Nephron (organoid): ENCODE results near the gene COA3.

Experiments
- H3K27ac Mint-ChIP-seq, 3 experiments: 2 replicates each; pipeline ENCODE4 v1.8.0; 2020; ENCODE audit warnings: mixed read lengths in 3 of 3, mild to moderate bottlenecking in 2 of 3, moderate library complexity in 1 of 3
- H3K27me3 Mint-ChIP-seq: 2 replicates; pipeline ENCODE4 v1.8.0; 2021; ENCODE audit warnings: low read depth, mild to moderate bottlenecking, moderate library complexity, mixed read lengths
- H3K36me3 Mint-ChIP-seq: 2 replicates; pipeline ENCODE4 v1.8.0; 2020; ENCODE audit warnings: low read depth, mixed read lengths
- H3K4me1 Mint-ChIP-seq: 2 replicates; pipeline ENCODE4 v1.8.0; 2020; ENCODE audit warnings: mixed read lengths
- H3K4me3 Mint-ChIP-seq, 3 experiments: 2 replicates each; pipeline ENCODE4 v1.8.0; 2020; ENCODE audit warnings: mild to moderate bottlenecking in 3 of 3, mixed read lengths in 3 of 3, moderate library complexity in 2 of 3
- H3K9me3 Mint-ChIP-seq: 2 replicates; pipeline ENCODE4 v1.8.0; 2020; ENCODE audit warnings: mixed read lengths
- CTCF ChIP-seq, 3 experiments: fragments of 200-600 bp; sonication (generic); IDR thresholded peaks; one replicate each; pipeline ENCODE4 v1.5.0; 2021; ENCODE audit warnings: antibody characterized with exemption in 3 of 3; ENCODE audit not compliant: unreplicated experiment in 3 of 3

Gene COA3

DNA sequence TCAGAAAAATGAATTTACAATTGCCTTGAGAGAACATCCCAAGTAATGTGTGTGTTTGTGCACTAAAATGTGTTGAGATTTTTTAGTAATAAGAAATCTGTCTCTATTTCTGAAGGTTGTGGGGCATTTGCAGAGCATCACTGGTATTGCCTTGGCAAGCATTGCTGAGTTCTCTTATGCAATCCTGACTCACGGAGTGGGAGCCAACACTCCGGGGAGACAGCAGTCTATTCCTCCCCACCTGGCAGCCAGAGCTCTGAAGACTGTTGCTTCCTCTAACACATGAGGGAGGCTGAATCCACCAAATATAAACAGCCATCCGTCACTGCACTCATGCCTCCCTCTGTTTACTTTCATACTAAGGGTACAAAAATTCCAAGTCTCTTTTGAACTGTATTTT lies 10.7 kb upstream of the COA3 start:
- Mint-ChIP-seq H3K36me3 (peaks cover 25% of the 10 kb centered on the region), H3K4me1 (no peaks in the 10 kb centered on the region), H3K4me3 (no peak overlapping the region), H3K27ac (no peak overlapping the region), H3K27me3 (peaks cover 6% of the 10 kb centered on the region), H3K9me3 (no peaks in the 10 kb centered on the region)
- TF ChIP-seq CTCF (IDR thresholded peaks at IDR 0.05; ENCODE audit: unreplicated experiment in 3 of 3) = no peak

DNA sequence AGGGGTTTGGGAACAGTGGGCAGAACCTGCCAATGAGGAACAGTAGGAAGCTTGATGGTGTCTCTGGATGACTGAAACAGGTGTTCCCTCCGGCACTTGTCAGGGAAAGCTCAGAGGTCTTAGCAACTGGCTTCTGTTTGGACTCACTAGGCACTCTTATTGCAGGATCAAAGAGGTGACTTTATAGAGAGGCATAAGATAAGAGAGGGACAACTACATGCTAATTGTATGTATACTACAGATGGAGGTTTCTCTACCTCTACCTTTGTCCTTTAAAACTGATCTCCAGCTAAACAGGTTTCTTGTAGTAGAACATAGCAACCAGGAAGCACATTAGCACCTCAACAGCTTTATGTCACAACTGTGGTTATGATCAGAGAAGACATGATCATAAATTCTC lies 7.7 kb upstream of the COA3 start:
- Mint-ChIP-seq H3K36me3 (peaks cover 10% of the 10 kb centered on the region), H3K4me1 (peaks cover 9% of the 10 kb centered on the region), H3K9me3 (no peaks in the 10 kb centered on the region), H3K4me3 (no peak overlapping the region), H3K27ac (no peak overlapping the region), H3K27me3 (peaks cover 6% of the 10 kb centered on the region)
- no peak for TF ChIP-seq CTCF (IDR thresholded peaks at IDR 0.05; ENCODE audit: unreplicated experiment in 3 of 3)

DNA sequence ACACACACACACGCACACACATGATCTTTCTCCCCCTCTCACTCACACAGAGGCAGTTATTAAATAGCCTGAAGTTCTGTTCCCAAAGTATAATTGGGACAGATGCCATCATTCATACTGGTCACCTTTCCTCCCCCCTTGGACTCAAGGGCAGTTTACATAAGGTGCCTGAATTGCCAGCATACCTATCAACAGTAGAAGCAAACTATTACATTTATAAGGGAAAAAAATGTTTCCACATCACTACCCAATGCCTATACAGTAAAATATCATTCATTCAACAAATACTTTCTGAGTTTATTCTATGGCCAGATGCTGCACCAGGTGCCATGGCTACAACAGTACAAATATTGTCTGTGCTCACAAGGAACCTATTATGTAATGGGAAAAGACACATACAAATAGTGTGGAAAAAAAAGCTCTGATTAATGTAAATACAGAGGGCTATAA lies 6.4 kb upstream of the COA3 start:
- Mint-ChIP-seq H3K27ac (peak overlapping the region in 2 of 3 experiments; percentile 11 to 46), H3K4me3 (no peak overlapping the region), H3K4me1 (peaks cover 9% of the 10 kb centered on the region), H3K27me3 (peaks cover 6% of the 10 kb centered on the region), H3K9me3 (no peaks in the 10 kb centered on the region), H3K36me3 (peaks cover 2% of the 10 kb centered on the region)
- no peak for TF ChIP-seq CTCF (IDR thresholded peaks at IDR 0.05; ENCODE audit: unreplicated experiment in 3 of 3)

DNA sequence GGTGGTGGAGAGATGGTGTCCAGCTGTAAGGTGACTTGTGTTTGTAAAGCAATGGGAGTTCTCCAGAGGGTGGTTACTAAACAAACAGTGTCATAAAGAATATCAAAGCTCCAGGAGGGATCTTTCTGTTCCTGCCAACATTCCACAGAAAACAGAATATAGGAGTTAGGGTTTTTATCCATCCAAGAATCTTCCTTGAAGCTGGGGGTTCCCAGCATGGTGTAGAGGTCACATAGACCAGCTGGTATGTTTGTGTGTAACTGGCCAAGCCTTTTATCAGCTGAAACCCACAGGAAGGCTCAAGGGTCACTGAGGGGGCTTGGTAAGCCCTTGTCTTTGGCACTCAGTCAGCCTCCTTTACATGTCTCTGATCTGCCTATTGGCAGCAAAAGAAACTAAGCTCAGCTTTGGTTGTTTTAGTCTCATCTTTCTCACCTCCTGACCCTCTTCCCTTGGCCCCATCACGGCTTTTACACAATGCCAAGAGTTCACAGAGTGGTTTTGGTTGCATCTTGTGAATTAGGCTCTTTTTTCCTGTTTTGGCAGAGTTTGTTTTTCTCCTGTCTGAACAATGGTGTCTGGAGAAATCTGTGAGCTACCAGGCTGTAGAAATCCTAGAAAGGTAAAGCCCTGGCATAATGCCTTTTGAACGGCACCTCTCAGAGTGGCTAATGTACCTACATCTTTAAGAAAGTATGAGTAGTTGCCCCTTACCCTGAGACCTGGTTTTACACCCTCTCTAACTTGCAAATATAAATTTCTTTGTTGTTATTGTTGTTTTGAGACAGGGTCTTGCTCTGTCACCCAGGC lies 4.8 kb upstream of the COA3 start:
- Mint-ChIP-seq H3K4me1 (peaks cover 15% of the 10 kb centered on the region), H3K4me3 (peak overlapping the region in 1 of 3 experiments; percentile 5), H3K27me3 (peaks cover 6% of the 10 kb centered on the region), H3K9me3 (no peaks in the 10 kb centered on the region), H3K27ac (no peak overlapping the region), H3K36me3 (no peaks in the 10 kb centered on the region)
- TF ChIP-seq CTCF (IDR thresholded peaks at IDR 0.05; ENCODE audit: unreplicated experiment in 3 of 3) = no peak

GRCh38 chr17:42798011-42798382 lies 507 bp downstream of the COA3 start:
- Mint-ChIP-seq H3K9me3 (no peaks in the 10 kb centered on the region), H3K27ac (peak overlapping the region; percentile 85 to 98 (median 97)), H3K4me3 (peak overlapping the region; percentile 97 to 99 (median 98)), H3K27me3 (no peaks in the 10 kb centered on the region), H3K36me3 (peaks cover 6% of the 10 kb centered on the region), H3K4me1 (peaks cover 32% of the 10 kb centered on the region)
- TF ChIP-seq CTCF (IDR thresholded peaks at IDR 0.05; ENCODE audit: unreplicated experiment in 3 of 3) = no peak
